HG02885 (cell line): ENCODE results near the gene L3MBTL4.

Source experiments
- ATAC-seq: cut with Tn5 transposase; IDR thresholded peaks from one replicate; pipeline ENCODE4 v1.9.1; 2021; ENCODE audit warnings: mild to moderate bottlenecking; ENCODE audit not compliant: unreplicated experiment, poor library complexity

Gene L3MBTL4

GRCh38 chr18:6414723-6415417, at the start of gene L3MBTL4:
L3MBTL4 (minus strand) TSS chr18:6414911; CDS start chr18:6311625, 103,286 bp downstream.
- ATAC-seq: peak; percentile 63

GRCh38 chr18:6452194-6452593, 37.5 kb upstream of the L3MBTL4 start:
- ATAC-seq: no peak

- ATAC-seq: peak; percentile 74
Observed at GRCh38 chr18:6449213-6449612, 34.5 kb upstream of the L3MBTL4 start.

GRCh38 chr18:6444466-6445228, 29.9 kb upstream of the L3MBTL4 start:
- ATAC-seq: no peak

- ATAC-seq: no peak
Observed at GRCh38 chr18:6441200-6441599, 26.5 kb upstream of the L3MBTL4 start.

- ATAC-seq: no peak
Observed at GRCh38 chr18:6437937-6438818, 23.5 kb upstream of the L3MBTL4 start.

GRCh38 chr18:6435731-6436130, 21.0 kb upstream of the L3MBTL4 start:
- no peak for ATAC-seq

GRCh38 chr18:6434987-6435709, 20.4 kb upstream of the L3MBTL4 start:
- ATAC-seq: no peak

GRCh38 chr18:6434481-6434880, 19.8 kb upstream of the L3MBTL4 start:
- no peak for ATAC-seq

GRCh38 chr18:6431659-6432318, 17.1 kb upstream of the L3MBTL4 start:
- ATAC-seq: no peak

GRCh38 chr18:6428851-6429395, 14.2 kb upstream of the L3MBTL4 start:
- ATAC-seq: no peak

- no peak for ATAC-seq
Observed at GRCh38 chr18:6427286-6427685, 12.6 kb upstream of the L3MBTL4 start.

GRCh38 chr18:6423289-6423688, 8.6 kb upstream of the L3MBTL4 start:
- no peak for ATAC-seq

GRCh38 chr18:6414118-6414722, 491 bp downstream of the L3MBTL4 start:
- ATAC-seq: peak; percentile 87

GRCh38 chr18:6413579-6414117, 1.1 kb downstream of the L3MBTL4 start:
- ATAC-seq: no peak

- ATAC-seq: no peak
Observed at GRCh38 chr18:6412933-6413472, 1.7 kb downstream of the L3MBTL4 start.

GRCh38 chr18:6411382-6411781, 3.3 kb downstream of the L3MBTL4 start:
- ATAC-seq: no peak

GRCh38 chr18:6409933-6410332, 4.8 kb downstream of the L3MBTL4 start:
- ATAC-seq: no peak
